Astrocyte (in vitro differentiated cells and primary cell): ENCODE measurements around the gene CACNA1C.

ENCODE experiments used
- CTCF ChIP-seq: IDR thresholded peaks from 2 replicates; pipeline ENCODE4 v1.5.1; 2011; ENCODE audit warnings: low read depth, mild to moderate bottlenecking, inconsistent platforms, low read length, moderate library complexity; ENCODE audit not compliant: insufficient read depth
- EZH2 ChIP-seq: IDR thresholded peaks from 2 replicates; pipeline ENCODE4 v1.6.1; 2012; ENCODE audit warnings: mild to moderate bottlenecking, low read length, inconsistent platforms; ENCODE audit not compliant: insufficient read depth

- TF ChIP-seq CTCF = no peak
- TF ChIP-seq EZH2 = no peak
These were observed 76.3 kb downstream of the CACNA1C start for GRCh38 chr12:2129076-2129475.
